Glutamatergic neuron (in vitro differentiated cells): ENCODE measurements around the gene CADM1. TPM values are rescaled to one million over a fixed set of nuclear protein-coding genes. Genes with fewer than 3 reads are reported as not detected.
A peak's percentile ranks its signal among the peaks of the same experiment; 100 is the strongest.

Experiments used
- DNase-seq: peaks from one replicate; pipeline ENCODE4 v3.0.0; 2022
- H3K27ac Mint-ChIP-seq: one replicate; pipeline ENCODE4 v1.8.0; 2020; ENCODE audit warnings: mild to moderate bottlenecking, mixed read lengths, inconsistent platforms; ENCODE audit not compliant: unreplicated experiment
- H3K27me3 Mint-ChIP-seq: one replicate; pipeline ENCODE4 v1.8.0; 2020; ENCODE audit warnings: mild to moderate bottlenecking, moderate library complexity, mixed read lengths, inconsistent platforms; ENCODE audit not compliant: unreplicated experiment
- H3K36me3 Mint-ChIP-seq: one replicate; pipeline ENCODE4 v1.8.0; 2020; ENCODE audit warnings: mild to moderate bottlenecking, mixed read lengths, inconsistent platforms; ENCODE audit not compliant: unreplicated experiment
- H3K4me1 Mint-ChIP-seq: one replicate; pipeline ENCODE4 v1.8.0; 2020; ENCODE audit warnings: mild to moderate bottlenecking, low read depth, mixed read lengths, inconsistent platforms; ENCODE audit not compliant: unreplicated experiment
- H3K4me3 Mint-ChIP-seq: one replicate; pipeline ENCODE4 v1.8.0; 2020; ENCODE audit warnings: mild to moderate bottlenecking, mixed read lengths, inconsistent platforms; ENCODE audit not compliant: unreplicated experiment
- H3K9me3 Mint-ChIP-seq: one replicate; pipeline ENCODE4 v1.8.0; 2020; ENCODE audit warnings: mild to moderate bottlenecking, moderate library complexity, mixed read lengths, inconsistent platforms; ENCODE audit not compliant: unreplicated experiment
- CTCF ChIP-seq: fragments of 200-600 bp; sonication (generic); IDR thresholded peaks from one replicate; pipeline ENCODE4 v1.5.0; 2021; ENCODE audit not compliant: partially characterized antibody, unreplicated experiment
- total RNA-seq: library from RNA; stranded (reverse); fragmentation: NEBNext Ultra II Directional; extraction: Animal tissue kit (Norgen Biotek cat#: 25700); gene quantifications from one replicate; pipeline ENCODE4 v1.2.1, GENCODE V29; 2021; ENCODE audit not compliant: unreplicated experiment

CADM1 gene
- total RNA-seq, 1 donor from 2014 or later = 1,339 TPM

GRCh38 chr11:115201111-115201792 is 303.0 kb downstream of the CADM1 start:
- no peak for TF ChIP-seq CTCF
- H3K4me3 Mint-ChIP-seq = no peak overlapping the region
- peaks cover 30% of the 10 kb centered on the region for H3K9me3 Mint-ChIP-seq
- H3K4me1 Mint-ChIP-seq = peaks cover 23% of the 10 kb centered on the region
- peaks cover 20% of the 10 kb centered on the region for H3K27me3 Mint-ChIP-seq
- no peak overlapping the region for H3K27ac Mint-ChIP-seq
- H3K36me3 Mint-ChIP-seq = peaks cover 11% of the 10 kb centered on the region
- DNase-seq = no peak

GRCh38 chr11:115199481-115200069 is 304.6 kb downstream of the CADM1 start:
- Mint-ChIP-seq H3K9me3 (peaks cover 28% of the 10 kb centered on the region), H3K27me3 (peaks cover 17% of the 10 kb centered on the region), H3K4me1 (peaks cover 32% of the 10 kb centered on the region), H3K27ac (peak overlapping the region; percentile 12), H3K4me3 (no peak overlapping the region), H3K36me3 (peaks cover 11% of the 10 kb centered on the region)
- TF ChIP-seq CTCF = no peak
- DNase-seq = no peak

- Mint-ChIP-seq H3K27ac (no peak overlapping the region), H3K27me3 (peaks cover 15% of the 10 kb centered on the region), H3K36me3 (peaks cover 11% of the 10 kb centered on the region), H3K4me3 (no peak overlapping the region), H3K4me1 (peaks cover 34% of the 10 kb centered on the region), H3K9me3 (peaks cover 28% of the 10 kb centered on the region)
- no peak for DNase-seq
- no peak for TF ChIP-seq CTCF
Measured at GRCh38 chr11:115198321-115198741, 305.9 kb downstream of the CADM1 start.

GRCh38 chr11:115197433-115197832 is 306.8 kb downstream of the CADM1 start:
- no peak for TF ChIP-seq CTCF
- Mint-ChIP-seq H3K9me3 (peaks cover 25% of the 10 kb centered on the region), H3K27me3 (peaks cover 15% of the 10 kb centered on the region), H3K27ac (no peak overlapping the region), H3K4me1 (peaks cover 28% of the 10 kb centered on the region), H3K36me3 (peaks cover 7% of the 10 kb centered on the region), H3K4me3 (no peak overlapping the region)
- no peak for DNase-seq

GRCh38 chr11:115197031-115197430 is 307.2 kb downstream of the CADM1 start:
- H3K36me3 Mint-ChIP-seq = peaks cover 7% of the 10 kb centered on the region
- H3K9me3 Mint-ChIP-seq = peaks cover 25% of the 10 kb centered on the region
- H3K4me1 Mint-ChIP-seq = peaks cover 28% of the 10 kb centered on the region
- H3K4me3 Mint-ChIP-seq = no peak overlapping the region
- H3K27me3 Mint-ChIP-seq = peaks cover 15% of the 10 kb centered on the region
- DNase-seq = no peak
- H3K27ac Mint-ChIP-seq = no peak overlapping the region
- TF ChIP-seq CTCF = no peak
